CD4-positive, alpha-beta T cell (primary cell): Measurements from ENCODE around the gene DRC7. TPM values are rescaled to one million over a fixed set of nuclear protein-coding genes. Genes with fewer than 3 reads are reported as not detected.
"Not testable (repeated sequence)": the region's sequence is repeated elsewhere in the genome, so short reads cannot be mapped to it uniquely, and the experiment has no call there.

Experiments used
- ATAC-seq: fragments of 200-7000 bp; cut with Tn5 transposase; one replicate; pipeline ENCODE4 v1.10.0; 2022; ENCODE audit warnings: mild to moderate bottlenecking; ENCODE audit not compliant: poor library complexity
- CTCF ChIA-PET: fragments of 350-600 bp; sonication (Branson Sonifier 250); formaldehyde crosslinking; loops from one replicate; lab custom pipeline; 2021; ENCODE audit warnings: antibody characterized with exemption, inconsistent platforms; lab: Charles Lee
- POLR2A ChIA-PET: fragments of 350-600 bp; sonication (Branson Sonifier 250); formaldehyde crosslinking; loops from one replicate; lab custom pipeline; 2021; ENCODE audit warnings: antibody characterized with exemption, inconsistent platforms; lab: Charles Lee
- DNase-seq, 14 experiments: peaks; one replicate each; pipeline ENCODE4 v3.0.0-alpha.2; 2013 to 2020; ENCODE audit warnings: mixed read lengths in 2 of 14
- H3K27ac ChIP-seq, 2 donors: one replicate each; pipeline versions ENCODE4 v1.5.1 to v1.7.0; 2013; ENCODE audit warnings: low read length in 2 of 2, low read depth in 1 of 2, mild to moderate bottlenecking in 1 of 2
- H3K27me3 ChIP-seq, 2 experiments: 1 replicate in 1 of 2; 2 replicates in 1 of 2; pipeline versions ENCODE4 v1.6.1 to v1.7.0; 2013; ENCODE audit warnings: low read length in 2 of 2, control low read depth in 1 of 2, mild to moderate bottlenecking in 1 of 2, moderate library complexity in 1 of 2; ENCODE audit not compliant: insufficient read depth in 2 of 2, control insufficient read depth in 1 of 2
- H3K36me3 ChIP-seq: one replicate; pipeline ENCODE4 v1.6.1; 2013; ENCODE audit warnings: low read length, control low read depth; ENCODE audit not compliant: insufficient read depth
- H3K4me1 ChIP-seq: one replicate; pipeline ENCODE4 v1.6.1; 2013; ENCODE audit warnings: low read length, control low read depth; ENCODE audit not compliant: insufficient read depth
- H3K4me3 ChIP-seq: one replicate; pipeline ENCODE4 v1.5.1; 2013; ENCODE audit warnings: mild to moderate bottlenecking, low read length, moderate library complexity
- H3K9me3 ChIP-seq, 2 experiments: 1 replicate in 1 of 2; 2 replicates in 1 of 2; pipeline versions ENCODE4 v1.6.1 to v1.7.0; 2013; ENCODE audit warnings: low read length in 2 of 2, mild to moderate bottlenecking in 2 of 2, control low read depth in 1 of 2, moderate library complexity in 1 of 2; ENCODE audit not compliant: control insufficient read depth in 1 of 2, insufficient read depth in 1 of 2
- H3K27ac Mint-ChIP-seq: one replicate; pipeline ENCODE4 v1.8.0; 2020; ENCODE audit warnings: mixed read lengths
- H3K27me3 Mint-ChIP-seq: one replicate; pipeline ENCODE4 v1.8.0; 2021; ENCODE audit warnings: mixed read lengths
- H3K36me3 Mint-ChIP-seq: one replicate; pipeline ENCODE4 v1.8.0; 2021; ENCODE audit warnings: low read depth, mixed read lengths
- H3K4me1 Mint-ChIP-seq: one replicate; pipeline ENCODE4 v1.8.0; 2021; ENCODE audit warnings: low read depth, mixed read lengths
- H3K4me3 Mint-ChIP-seq: one replicate; pipeline ENCODE4 v1.8.0; 2020; ENCODE audit warnings: mild to moderate bottlenecking, mixed read lengths
- H3K9me3 Mint-ChIP-seq: one replicate; pipeline ENCODE4 v1.8.0; 2020; ENCODE audit warnings: mixed read lengths
- CTCF ChIP-seq: fragments of 200-600 bp; IDR thresholded peaks from one replicate; pipeline ENCODE4 v1.8.0; 2022; ENCODE audit warnings: antibody characterized with exemption, mild to moderate bottlenecking
- intact Hi-C, 2 experiments: fragments of 100-400 bp; cut with DNase I in 1 of 2; cut with micrococcal nuclease in 1 of 2; formaldehyde crosslinking; loops; one replicate each; pipeline versions ENCODE4 v1.15.1 to v1.9.0; 2023 to 2025; cut with DNase I, micrococcal nuclease
- total RNA-seq, 174 experiments: library from RNA in 2 of 174; stranded (reverse) in 2 of 174; gene quantifications; one replicate each; pipeline ENCODE4 v1.2.3 and lab custom pipeline; 2021 to 2026

The DRC7 gene
- total RNA-seq, 2 experiments from 2014 or later, result not detected

DNA sequence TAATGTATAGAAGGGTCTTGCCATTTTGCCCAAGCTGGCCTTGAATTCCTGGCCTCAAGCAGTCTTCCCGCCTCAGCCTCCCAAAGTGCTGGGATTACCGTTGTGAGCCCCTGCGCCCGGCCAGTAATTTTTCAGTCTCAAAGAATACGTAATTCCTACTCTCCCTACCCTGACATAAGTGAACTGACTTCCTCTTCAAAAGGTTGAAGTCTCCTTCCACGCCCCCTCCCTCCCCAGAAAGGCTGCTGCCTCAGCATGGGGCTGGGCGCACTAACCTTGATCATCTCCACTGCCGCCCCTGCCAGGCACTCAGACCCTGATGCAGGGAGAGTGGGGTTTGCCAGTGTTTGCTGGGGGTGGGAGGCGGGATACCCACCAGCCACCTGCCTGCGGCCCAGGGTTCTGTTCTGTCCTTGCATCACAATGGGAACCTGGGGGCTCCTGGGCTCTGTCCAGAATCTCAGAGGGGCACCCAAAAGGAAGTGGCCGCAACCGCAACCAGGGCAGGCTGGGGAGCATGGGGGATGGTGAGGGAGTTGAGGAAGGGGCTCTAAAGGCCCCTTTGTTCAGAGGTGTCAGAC is 80.2 kb downstream of the DRC7 start:
- H3K4me1 ChIP-seq, result no peaks in the 10 kb centered on the region
- CTCF ChIA-PET, result no interaction called here
- Mint-ChIP-seq H3K27ac (no peak overlapping the region), H3K9me3 (no peaks in the 10 kb centered on the region), H3K27me3 (no peaks in the 10 kb centered on the region), H3K36me3 (no peaks in the 10 kb centered on the region), H3K4me1 (no peaks in the 10 kb centered on the region), H3K4me3 (no peak overlapping the region)
- DNase-seq (no peak), ATAC-seq (no peak)
- no peaks in the 10 kb centered on the region for H3K27me3 ChIP-seq
- no peak overlapping the region for H3K4me3 ChIP-seq
- no peaks in the 10 kb centered on the region for H3K36me3 ChIP-seq
- intact Hi-C loops, result no loop called here
- H3K27ac ChIP-seq, result no peak overlapping the region
- POLR2A ChIA-PET, result no interaction called here
- TF ChIP-seq CTCF, result no peak
- no peaks in the 10 kb centered on the region for H3K9me3 ChIP-seq

DNA sequence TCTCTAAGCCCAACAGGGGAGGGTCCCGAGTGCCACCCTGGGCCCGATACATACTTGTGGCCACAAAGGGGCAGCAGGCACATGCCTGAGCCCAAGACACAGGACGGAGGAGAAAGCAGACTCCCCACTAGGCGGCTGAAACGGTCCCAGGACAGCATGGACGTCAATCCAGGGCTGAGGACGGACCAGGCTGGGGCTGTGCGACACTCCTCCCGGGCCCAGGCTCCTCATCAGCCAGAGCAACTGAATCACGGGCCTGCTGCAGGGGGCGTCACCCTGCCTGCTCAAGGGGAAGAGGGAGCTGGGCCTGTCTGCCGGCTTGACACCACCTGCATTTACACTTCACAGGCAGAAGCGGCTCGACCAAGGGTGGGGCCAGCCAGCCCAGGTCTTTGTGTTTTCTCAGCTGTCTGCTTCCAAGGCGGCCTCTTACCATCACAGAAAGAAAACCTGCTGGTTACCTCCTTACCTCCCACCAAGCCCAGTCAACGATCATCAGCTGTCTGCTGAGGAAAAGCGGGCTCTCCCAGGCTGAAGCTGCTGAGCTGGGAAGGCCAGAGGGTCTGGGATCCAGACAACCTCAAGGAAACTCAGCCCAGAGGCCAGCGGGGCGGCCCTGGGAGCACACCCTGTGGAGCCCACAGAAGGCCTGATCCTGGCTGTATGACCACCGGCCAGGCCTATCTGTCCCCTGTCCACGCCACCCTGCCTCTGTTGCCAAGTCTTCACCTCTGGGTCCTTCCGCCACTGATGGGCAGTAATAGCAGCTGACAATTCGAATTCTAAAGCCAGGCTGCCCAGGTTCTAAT is 81.3 kb downstream of the DRC7 start:
- Mint-ChIP-seq H3K4me1 (no peaks in the 10 kb centered on the region), H3K27ac (no peak overlapping the region), H3K36me3 (no peaks in the 10 kb centered on the region), H3K4me3 (no peak overlapping the region), H3K9me3 (no peaks in the 10 kb centered on the region), H3K27me3 (no peaks in the 10 kb centered on the region)
- CTCF ChIA-PET, result no interaction called here
- intact Hi-C loops, result no loop called here
- POLR2A ChIA-PET, result no interaction called here
- no peaks in the 10 kb centered on the region for H3K9me3 ChIP-seq
- H3K27me3 ChIP-seq, result no peaks in the 10 kb centered on the region
- H3K4me1 ChIP-seq, result no peaks in the 10 kb centered on the region
- H3K4me3 ChIP-seq, result no peak overlapping the region
- ATAC-seq (no peak), DNase-seq (peak in 1 of 14 experiments; percentile 12)
- H3K36me3 ChIP-seq, result no peaks in the 10 kb centered on the region
- no peak overlapping the region for H3K27ac ChIP-seq
- TF ChIP-seq CTCF, result no peak

DNA sequence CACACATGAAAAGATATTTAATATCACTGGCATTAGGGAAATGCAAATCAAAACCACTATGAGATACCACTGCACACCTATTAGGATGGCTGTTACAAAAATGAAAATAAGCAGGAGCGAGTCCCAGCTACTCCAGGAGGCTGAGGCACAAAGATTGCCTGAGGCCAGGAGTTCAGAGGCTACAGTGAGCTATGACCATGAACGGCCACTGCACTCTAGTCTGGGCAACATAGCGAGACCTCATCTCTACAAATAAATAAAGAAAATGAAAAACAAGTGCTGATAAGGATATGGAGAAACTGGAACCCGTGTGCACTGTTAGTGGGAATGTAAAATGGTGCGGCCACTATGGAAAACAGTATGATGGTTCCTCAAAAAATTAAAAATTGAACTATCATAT is 84.1 kb downstream of the DRC7 start:
- ChIA-PET CTCF (no interaction called here), POLR2A (no interaction called here)
- no peaks in the 10 kb centered on the region for H3K9me3 ChIP-seq
- Mint-ChIP-seq H3K9me3 (no peaks in the 10 kb centered on the region), H3K27me3 (no peaks in the 10 kb centered on the region), H3K27ac (no peak overlapping the region), H3K4me3 (no peak overlapping the region), H3K36me3 (no peaks in the 10 kb centered on the region), H3K4me1 (no peaks in the 10 kb centered on the region)
- intact Hi-C loops, result no loop called here
- no peaks in the 10 kb centered on the region for H3K27me3 ChIP-seq
- H3K27ac ChIP-seq, result no peak overlapping the region
- no peak overlapping the region for H3K4me3 ChIP-seq
- ATAC-seq (no peak), DNase-seq (no peak)
- no peak for TF ChIP-seq CTCF
- H3K4me1 ChIP-seq, result no peaks in the 10 kb centered on the region
- no peaks in the 10 kb centered on the region for H3K36me3 ChIP-seq

DNA sequence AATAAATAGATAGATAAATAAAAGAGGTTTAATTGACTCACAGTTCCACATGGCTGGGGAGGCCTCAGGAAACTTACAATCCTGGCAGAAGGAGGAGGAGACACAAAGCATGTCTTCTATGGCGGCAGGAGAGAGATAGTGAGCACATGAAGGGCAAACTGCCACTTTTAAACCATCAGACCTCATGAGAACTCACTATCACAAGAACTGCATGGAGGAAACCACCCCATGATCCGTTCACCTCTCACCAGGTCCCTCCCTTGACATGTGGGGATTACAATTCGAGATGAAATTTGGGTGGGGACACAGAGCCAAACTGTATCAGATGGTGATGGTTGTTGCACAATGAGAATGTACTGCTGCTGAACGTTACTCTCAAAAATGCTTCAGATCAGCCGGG is 85.2 kb downstream of the DRC7 start:
- H3K27ac Mint-ChIP-seq, H3K27me3 Mint-ChIP-seq, H3K36me3 ChIP-seq, intact Hi-C loops, H3K4me1 Mint-ChIP-seq, CTCF ChIA-PET, H3K4me3 Mint-ChIP-seq, H3K4me3 ChIP-seq, H3K4me1 ChIP-seq, H3K36me3 Mint-ChIP-seq, H3K27ac ChIP-seq, POLR2A ChIA-PET, ATAC-seq, H3K9me3 ChIP-seq, DNase-seq, H3K27me3 ChIP-seq, H3K9me3 Mint-ChIP-seq: not testable (repeated sequence)
